Activated effector memory CD4-positive, alpha-beta T cell treated with Interleukin-2 at 50 U/mL for 16 hours (primary cell): ENCODE results near the gene YTHDC2.

ENCODE experiments used
- DNase-seq: peaks from one replicate; pipeline ENCODE4 v3.0.0-alpha.2; 2020

YTHDC2 gene

DNA sequence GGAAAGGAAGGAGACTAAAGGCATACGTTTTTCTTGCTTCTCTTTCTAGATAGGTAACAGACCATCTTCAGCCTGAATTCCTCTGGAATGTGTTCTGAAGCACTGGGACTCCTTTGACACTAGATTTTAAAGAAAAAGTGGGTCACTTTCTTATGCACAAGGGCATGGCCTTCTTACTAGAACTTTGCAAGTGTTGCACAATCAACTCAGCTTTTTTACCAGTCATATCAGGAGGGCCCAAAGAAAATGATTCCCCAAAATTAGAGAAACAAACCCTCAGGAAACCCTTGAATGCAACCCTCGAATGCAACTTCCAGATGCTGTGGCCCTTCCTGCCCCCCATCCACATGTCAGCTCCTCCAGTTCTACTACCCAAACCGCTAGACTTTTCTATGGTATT is 93.9 kb downstream of the YTHDC2 start:
- DNase-seq, result no peak

DNA sequence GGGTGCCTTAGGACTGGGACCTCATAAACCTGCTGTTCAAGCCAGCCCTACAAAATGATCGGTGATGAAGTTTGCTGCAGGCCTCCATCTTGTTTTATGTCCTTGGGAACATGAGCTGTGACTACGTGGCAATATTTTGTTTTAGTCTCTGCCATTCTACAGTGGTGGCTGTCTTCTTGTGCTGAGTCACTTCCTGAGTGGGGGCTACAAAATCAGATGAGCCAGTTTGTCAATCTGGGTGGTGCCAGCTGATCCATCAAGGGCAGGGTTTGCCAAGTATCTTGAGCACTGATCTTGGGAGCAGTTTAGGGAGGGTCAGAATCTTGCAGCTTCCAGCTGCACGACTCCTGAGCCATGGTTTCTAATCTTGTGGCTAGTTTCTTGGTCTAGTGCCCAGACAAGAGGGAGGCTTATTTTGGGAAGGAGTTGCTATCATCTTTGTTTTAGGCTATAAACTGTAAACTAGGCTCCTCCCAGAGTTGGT is 94.7 kb downstream of the YTHDC2 start:
- no peak for DNase-seq

DNA sequence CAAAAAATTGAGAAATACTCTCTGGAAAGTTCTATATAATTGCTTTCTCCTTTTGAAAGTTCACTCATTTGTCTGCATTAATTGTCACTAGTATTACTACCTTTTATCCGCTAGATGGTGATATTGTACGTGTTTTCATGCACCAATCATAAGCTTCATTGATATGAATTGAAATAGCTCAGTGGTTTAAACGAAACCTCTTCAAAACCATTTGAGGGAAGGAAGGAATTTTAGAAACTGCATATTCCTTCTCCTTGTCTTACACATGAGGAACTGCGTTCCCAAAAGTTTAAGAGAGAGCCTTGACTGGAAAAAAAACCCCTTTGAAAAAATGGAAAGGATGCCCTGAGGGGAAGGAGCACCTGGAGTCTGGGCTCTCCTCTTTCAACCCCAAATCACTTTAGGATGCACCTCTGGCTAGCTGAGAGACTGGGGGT is 98.6 kb downstream of the YTHDC2 start:
- DNase-seq, result no peak

DNA sequence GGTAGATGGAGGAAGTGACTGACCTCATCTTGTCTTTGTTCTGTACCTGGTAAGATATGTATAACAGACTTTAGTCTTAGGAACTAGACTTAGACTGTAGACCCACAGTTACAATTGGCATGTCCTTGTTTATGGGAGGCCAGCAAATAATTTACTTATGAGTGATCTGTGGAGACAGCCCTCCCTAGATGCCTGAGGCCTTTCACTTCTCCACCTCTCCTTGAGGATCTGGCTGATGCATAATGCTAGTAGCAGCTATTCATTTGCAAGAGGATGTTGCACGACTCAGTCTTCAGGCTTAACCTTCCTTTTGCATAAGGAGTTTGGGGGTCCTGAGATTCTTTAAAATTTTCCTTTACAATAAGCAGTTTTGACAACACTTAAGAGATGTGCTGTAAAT is 100.7 kb downstream of the YTHDC2 start:
- DNase-seq, result no peak

DNA sequence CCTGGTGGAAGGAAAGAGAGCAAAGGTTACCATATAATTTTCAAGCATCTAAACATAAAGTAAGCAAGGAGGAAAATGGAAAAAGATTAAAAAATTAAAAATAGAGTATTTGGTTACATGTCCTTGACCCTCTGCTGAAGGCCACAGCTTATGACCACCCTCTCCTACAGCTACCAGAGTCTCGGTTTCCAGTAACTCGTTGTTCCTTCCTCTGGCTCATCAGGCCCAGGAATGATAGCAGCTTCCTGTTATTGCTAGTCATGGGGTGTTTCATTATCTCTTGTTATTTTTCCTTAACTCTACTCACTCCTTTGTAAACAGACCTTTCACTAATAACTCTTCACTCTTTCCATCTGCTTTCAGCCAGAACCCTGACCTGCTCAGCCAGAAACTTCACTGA is 102.2 kb downstream of the YTHDC2 start:
- no peak for DNase-seq

DNA sequence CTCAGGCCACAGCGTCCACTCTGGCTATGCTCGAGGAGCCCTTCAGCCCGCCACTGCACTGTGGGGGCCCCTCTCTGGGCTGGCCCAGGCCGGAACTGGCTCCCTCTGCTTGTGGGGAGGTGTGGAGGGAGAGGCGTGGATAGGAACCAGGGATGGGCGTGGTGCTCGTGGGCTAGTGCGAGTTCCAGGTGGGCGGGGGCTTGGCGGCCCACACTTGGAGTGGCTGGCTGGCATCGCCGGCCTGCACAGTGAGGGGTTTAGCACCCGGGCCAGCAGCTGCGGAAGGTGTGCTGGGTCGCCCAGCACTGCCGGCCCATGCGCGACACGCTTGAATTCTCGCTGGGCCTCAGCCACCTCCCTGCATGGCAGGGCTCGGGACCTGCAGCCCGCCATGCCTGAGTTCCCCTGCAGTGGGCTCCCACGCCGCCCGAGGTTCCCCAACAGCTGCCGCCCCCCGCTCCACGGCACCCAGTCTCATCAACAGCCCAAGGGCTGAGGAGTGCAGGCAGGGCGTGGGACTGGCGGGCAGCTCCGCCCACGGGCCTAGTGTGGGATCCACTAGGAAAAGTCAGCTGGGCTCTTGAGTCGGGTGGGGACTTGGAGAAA is 103.8 kb downstream of the YTHDC2 start:
- DNase-seq, result no peak

DNA sequence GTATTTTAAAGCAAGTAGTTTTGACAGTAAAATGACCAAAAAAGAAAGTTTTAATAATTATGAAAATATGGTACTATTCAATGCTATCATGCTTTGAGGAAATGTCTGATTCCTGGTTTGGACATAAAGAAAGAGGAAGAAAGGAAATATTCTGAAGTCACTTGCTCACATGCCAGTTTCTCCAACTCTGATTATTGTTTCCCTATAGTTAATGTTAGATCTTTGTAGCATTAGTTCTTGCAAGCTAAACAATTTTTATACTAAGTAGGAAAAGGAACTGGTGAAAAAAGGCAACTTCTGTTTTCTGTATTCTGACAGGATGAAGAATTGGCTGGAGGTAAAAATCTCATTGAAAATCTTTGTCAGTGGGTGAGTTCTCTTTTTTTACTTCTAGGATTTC is 119.5 kb downstream of the YTHDC2 start:
- no peak for DNase-seq

DNA sequence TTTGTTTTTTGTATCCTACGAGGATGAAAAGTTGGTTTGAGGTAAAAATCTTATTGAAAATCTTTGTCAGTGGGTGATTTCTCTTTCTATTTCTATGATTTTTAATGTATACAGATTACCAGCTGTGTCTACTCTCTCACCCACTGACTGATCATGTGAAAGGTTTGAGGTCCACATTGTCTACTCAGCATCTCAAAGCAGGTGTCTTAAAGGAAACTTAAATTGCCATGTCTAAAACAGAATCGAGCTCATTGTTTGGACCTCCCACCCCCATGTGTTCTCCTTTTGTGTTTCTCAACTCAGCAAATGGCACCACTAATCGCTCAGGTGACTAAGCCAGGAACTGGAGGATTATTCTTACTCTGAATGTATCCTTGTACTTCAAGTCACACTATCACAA is 121.5 kb downstream of the YTHDC2 start:
- DNase-seq, result no peak

DNA sequence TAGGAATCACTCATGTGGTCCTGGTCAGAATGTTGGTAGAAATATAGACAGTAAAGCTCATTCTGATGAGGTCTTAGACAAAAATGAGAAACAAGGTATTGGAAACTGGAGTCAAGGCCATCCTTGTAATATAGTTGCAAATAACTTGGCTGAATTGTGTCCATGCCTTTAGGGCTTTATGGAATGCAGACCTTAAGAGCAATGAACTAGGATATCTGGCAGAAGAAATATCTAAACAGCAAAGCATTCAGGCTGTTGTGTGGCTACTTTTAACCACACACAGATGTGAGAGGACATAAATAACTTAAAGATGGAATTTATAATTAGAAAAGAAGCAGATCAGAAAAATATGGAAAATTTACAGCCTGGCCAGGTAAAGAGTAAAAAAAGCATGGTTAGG is 128.2 kb downstream of the YTHDC2 start:
- no peak for DNase-seq
